ENCODE results near the gene IMP4.

The IMP4 gene

DNA sequence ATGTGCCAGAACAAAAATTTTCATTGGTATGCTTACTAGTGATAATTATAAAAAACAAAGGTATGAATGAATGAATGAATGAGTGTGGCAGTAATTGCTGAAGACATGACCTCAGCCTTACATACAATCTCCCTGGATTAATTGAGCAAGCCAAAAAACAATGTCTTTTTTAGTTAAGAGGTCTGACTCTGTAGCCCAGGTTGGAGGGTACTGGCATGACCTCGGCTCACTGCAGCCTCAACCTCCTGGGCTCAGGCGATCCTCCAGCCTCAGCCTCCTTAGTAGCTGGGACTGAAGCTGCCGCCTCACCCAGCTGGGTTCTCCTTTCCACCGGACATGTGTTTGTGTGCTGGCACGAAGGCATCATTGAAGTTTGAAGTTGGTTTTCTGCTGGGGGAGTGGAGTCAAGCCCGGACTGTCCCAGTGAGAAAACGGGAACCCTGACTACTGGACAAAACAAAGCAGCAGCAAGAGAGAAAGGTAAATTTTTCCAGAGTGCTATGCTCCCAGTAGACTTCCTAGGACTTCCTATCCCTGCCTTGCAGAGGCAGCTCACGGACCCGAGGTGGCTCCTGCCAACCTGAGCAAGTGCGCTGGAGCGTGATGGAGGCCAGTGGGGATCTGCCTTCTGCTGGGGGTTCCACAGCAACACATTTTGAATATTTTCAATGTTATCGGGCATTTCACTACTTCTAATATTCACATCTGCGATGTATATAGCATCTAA lies 6.4 kb upstream of the IMP4 start:
- in situ Hi-C loops (cut with MboI; ENCODE audit: low sequenced_read_pairs), result loop anchor here (10.0 kb wide), 1 partner anchor 402 kb away; no protein-coding TSS in a partner anchor

DNA sequence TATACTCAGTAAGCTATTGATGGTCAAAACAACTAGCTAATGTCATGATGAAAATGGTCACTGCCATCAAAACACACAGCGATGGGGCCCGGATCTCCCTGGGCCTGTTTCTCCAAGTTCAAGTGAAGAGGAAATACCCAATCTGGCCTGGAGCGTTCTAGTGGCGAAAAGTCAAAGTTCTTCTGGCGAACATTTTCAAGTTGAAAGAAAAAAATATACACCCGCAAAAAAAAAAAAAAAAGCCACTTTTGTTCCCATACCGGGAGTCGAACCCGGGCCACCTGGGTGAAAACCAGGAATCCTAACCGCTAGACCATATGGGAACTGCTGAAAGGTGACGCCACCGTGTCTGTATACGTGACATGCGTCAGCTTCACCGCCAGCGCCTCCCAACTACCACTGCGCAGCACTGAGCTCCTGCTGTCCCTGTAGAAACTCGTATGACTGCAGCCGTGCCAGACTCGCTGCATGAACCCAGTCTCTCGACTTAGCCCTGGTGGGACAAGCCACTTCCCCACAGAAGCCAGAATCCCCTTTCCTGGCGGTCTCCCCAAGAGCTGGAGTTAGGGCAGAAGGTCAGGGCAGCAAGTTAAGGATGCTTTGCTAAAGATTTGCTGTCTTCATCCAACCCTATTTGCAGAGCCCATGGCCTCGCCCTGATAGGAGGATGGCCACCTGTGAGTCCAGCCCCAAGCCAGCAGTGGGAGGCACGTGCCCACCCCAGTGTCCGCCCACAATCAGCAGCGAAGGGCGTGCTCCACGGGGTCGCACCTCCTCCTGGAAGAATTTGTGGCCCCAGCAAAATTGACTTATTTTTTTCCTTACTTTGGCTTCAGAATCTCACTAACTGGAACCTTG lies 5.6 kb upstream of the IMP4 start:
- in situ Hi-C loops (cut with MboI; ENCODE audit: low sequenced_read_pairs), result loop anchor here (10.0 kb wide), 1 partner anchor 402 kb away; no protein-coding TSS in a partner anchor

DNA sequence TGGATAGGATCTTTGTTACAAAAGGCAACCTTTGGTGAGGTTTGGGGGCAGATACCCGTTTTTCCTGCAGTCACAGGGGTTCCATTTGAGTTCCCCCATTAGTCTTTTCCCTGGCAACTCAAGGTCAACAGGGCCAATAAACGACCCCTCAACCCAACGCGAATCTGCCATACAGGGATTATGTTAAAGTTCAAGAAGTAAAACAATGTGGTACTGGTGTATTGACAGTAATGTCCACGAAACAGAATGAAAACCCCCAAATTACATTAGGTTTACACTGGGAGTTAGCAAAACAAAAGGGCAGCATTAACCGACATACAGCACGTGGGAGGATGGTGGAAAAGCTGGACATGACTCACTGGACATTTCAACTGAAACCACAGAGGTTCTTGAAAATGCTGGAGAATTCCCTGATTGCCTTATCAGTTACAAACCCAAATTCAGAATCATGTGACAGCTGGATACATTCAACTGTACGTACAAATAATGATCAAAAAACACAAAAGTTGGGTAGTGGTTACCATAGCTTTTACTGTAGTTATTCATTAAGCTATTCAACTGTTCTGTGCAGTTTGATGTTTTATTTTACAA lies 4.9 kb upstream of the IMP4 start:
- in situ Hi-C loops (cut with MboI; ENCODE audit: low sequenced_read_pairs), result loop anchor here (10.0 kb wide), 1 partner anchor 403 kb away; no protein-coding TSS in a partner anchor

DNA sequence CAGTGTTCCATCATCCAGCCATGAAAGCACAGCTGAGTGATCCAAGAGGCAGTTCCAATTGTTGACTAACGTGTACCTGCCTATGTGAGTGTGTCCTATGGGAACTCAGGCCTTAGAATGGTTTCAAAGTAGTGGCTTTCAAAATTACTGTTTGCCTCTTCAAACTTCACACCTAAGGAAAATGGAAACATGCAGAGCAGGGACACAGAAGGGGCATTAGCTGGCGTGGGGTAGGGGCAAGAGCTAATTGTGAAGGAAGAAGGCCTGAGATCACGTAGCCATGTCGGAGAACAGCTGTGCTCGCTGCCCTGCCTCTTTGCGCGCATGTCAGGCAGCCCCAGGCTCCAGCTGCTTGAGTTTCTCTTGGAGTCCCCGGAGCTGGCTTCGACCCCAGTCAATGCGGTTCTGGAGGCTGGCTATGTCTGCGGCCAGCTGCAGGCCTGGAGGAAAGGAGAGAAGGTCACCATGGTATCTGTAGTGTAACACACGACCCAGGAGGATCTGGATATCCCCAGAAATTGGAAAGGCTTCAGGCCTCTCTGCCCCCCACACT lies 3.8 kb upstream of the IMP4 start:
- in situ Hi-C loops (cut with MboI; ENCODE audit: low sequenced_read_pairs), result loop anchor here (10.0 kb wide), 1 partner anchor 404 kb away; no protein-coding TSS in a partner anchor

DNA sequence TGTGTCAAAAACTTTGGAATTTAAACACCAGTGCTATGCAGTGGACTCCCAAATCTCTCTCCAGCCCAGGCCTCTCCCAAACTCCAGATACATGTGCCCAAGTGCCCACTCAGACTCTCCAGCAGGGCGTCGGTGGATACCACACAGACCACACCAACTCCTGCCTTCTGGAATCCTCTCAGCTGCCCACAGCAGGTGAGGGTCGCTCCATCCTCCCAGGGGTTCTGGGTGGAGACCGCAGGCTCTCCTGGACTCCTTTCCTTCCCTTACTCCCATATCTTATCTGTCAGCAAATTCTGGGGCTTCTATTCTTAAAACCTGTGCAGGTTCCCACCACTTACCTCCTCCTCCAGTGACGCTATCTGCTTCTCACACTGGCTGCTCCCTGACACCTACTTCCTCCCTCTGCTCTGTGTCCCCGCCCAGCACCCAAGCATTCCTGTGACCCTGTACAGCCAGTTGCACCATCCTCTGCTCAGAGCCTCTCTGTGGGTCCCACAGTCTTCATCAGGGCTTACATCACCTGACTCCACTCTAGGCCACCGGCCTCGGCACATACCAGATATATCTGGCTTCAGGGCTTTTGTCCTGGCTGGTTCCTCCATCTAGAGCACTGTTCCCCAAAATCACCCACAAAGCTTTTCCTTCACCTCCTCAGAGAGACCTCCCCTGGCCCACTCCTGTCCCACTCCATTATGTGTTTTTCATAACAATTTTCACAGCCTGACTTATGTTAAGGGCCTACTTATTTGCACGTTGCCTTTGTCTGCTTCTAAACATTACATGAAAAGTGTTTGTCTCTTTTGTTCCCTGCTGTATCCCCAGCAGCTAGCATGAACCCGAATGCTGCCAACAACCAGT lies 2.6 kb upstream of the IMP4 start:
- in situ Hi-C loops (cut with MboI; ENCODE audit: low sequenced_read_pairs), result loop anchor here (10.0 kb wide), 1 partner anchor 405 kb away; no protein-coding TSS in a partner anchor

DNA sequence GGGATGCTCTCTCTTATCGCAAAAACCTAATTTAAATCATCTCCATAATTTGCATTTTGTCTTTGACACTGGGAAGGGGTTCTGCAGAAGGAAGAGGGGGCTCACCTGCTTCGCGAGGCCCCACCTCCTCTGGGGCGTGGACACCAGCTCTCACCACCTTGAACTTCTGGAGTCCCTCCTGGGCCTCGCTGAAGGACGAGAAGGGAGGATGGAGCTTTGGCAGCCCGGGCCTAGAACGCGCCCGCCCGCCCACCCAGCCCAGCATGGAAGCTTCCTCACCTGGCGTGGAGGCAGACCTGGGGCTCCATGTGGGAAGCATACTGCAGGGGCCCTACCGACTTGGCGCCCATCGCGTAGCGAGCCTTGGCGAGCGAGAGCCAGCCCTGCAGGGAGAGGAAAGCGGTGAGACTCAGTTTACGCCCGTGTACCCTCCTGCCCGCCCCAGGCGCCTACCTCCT lies 1.1 kb upstream of the IMP4 start:
- in situ Hi-C loops (cut with MboI; ENCODE audit: low sequenced_read_pairs), result no loop called here

DNA sequence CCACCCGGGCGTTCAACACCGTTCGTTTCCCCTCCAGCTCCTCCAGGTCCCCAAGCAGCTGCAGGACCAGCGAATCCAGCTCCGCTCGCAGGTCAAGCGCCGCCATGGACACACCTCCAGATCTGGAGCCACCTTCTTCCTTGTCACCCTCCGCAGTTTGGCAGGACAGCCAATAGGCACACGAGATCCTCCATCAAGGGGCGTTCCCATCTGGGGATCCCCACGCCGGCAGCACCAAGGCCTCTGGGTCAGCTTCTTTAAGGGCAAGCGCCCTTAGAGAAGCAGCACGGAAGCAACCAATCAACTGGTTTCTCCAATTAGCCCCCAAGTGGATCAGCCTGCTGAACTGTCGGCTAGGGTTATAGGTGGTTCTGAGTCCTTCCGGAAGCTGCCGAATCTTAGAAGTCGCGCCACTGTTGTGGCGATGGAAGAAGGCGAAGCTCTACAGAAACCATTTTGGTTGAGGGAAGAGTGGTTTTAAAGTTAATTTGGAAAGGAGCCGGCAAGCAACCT lies 621 bp upstream of the IMP4 start:
- in situ Hi-C loops (cut with MboI; ENCODE audit: low sequenced_read_pairs), result no loop called here

DNA sequence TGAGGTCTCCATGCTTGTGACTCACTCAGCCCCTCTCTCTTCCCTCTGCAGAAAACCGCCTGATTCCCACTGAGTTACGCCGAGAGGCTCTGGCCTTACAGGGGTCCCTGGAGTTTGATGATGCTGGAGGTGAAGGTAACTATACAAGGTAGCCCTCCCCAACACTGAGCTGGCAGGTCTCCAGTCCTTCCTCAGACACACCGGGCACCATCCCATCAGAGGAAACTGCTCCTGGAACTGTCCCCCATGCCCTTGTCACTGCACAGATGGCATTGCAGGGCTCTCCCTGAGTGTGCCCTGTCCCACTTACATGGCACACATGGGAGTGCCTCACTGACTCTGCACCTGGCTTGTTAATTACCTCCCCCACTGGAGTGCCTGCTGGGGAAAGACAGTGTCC lies 1.9 kb downstream of the IMP4 start:
- in situ Hi-C loops (cut with MboI; ENCODE audit: low sequenced_read_pairs), result no loop called here

DNA sequence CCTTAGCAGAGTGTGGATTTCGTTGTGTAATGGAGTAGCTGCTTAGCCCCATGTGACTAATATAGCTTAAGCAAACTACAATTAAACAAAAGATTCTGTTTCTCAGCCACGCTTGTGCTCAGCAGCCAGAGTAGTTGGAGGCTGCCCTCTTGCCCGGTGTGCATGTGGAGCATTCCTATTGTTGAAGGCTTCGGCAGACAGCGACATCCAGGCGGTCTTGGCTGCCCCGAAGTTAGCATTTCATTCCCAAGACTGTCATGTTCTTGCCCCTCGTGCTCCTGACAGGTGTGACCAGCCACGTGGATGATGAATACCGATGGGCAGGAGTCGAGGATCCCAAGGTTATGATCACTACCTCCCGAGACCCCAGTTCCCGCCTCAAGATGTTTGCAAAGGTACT lies 2.4 kb downstream of the IMP4 start:
- in situ Hi-C loops (cut with MboI; ENCODE audit: low sequenced_read_pairs), result no loop called here

DNA sequence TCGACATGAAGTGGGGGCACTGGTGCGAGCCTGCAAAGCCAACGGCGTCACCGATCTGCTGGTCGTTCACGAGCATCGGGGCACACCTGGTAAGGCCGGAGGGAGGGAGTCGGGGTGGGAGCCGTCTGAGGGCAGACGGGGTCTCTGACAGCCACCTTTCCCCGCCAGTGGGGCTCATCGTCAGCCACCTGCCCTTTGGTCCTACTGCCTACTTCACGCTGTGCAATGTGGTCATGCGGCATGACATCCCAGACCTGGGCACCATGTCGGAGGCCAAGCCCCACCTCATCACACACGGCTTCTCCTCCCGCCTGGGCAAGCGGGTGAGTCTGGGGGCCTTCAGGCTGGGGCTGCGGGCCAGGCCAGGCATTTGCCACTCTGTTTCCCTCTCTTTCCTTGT lies 2.9 kb downstream of the IMP4 start:
- in situ Hi-C loops (cut with MboI; ENCODE audit: low sequenced_read_pairs), result no loop called here

DNA sequence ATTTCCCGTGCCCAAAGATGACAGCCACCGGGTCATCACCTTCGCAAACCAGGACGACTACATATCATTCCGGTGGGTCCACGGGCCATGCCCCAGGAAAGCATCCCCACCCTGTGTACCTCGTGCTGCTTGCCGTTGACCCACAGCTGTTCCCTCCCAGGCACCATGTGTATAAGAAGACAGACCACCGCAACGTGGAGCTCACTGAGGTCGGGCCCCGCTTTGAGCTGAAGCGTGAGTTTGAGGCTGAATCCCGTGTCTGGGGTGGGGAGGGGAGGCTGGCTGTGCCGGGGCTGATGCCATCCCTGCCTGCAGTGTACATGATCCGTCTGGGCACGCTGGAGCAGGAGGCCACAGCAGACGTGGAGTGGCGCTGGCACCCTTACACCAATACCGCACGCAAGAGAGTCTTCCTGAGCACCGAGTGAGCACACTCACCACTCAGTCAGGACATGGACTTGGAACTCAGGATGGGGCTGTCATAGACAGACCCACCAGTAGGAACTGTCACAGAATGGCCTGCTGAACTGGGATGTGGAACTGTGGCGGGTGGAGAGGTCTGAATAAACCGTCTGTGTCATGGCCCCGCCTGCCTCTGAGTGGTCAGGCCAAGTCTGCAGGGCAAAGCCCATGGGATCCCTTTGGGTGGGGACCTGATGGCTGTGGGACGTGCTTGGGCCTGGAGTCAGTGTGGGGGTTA lies 3.5 kb downstream of the IMP4 start:
- in situ Hi-C loops (cut with MboI; ENCODE audit: low sequenced_read_pairs), result no loop called here

DNA sequence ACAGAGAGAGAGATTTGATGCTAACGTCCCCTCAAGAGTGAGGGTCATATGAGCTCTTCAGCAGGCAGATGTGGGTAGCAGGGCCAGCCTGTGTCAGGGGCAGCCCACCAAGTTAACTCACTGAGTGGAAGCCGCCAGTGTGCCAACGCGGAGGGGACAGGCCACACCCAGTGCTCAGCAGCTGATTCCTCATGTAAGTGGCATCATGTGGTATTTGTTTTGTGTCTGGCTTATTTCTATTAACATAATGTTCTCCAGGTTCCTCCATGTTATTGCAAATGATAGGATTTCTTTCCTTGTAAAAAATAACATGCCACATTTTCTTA lies 4.0 kb downstream of the IMP4 start:
- in situ Hi-C loops (cut with MboI; ENCODE audit: low sequenced_read_pairs), result no loop called here

DNA sequence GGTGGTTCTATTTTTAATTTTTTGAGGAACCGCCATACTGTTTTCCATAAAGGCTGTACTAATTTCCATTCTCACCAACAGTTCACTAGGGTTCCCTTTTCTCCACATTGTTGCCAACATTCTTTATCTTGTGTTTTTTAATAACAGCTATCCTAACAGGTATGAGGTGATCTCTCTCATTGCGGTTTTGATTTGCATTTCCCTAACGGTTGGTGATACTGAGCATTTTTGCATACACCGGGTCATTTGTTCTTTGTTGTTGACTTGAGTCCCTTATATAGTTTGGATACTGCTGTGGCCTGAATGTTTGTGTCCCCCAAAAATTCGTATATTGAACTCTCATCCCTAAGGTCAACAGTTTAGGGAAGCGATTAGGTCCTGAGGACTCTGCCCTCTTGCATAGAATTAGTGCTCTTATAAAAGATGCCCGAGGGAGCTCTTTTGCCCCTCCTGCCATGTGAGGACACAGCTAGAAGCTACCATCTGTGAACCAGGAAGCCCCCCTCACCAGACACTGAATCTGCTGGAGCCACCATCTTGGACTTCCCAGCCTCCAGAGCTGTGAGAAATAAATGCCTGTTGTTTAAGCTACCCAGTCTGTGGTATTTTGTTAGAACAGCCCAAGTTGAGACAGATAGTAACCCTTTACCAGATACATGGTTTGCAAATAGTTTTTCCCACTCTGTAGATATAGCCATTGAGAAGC lies 4.7 kb downstream of the IMP4 start:
- in situ Hi-C loops (cut with MboI; ENCODE audit: low sequenced_read_pairs), result no loop called here

DNA sequence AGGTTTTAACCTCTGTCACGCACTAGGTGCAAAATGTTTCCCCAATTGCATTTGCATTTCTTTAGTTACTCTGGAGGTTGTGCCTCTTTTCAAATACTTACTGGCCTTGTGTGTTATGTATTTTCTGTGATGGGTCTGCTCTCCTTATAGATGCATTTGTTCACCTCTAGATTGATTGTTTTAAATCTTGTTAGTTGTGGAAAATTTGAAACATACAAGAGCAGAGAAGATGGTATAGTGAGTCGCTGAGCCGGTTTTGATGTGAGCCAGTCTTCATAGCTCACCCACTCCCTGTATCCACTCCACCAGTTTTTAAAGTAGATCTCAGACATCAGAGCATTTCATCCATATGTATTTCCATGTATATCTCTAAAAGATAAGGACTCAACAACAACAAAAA lies 6.5 kb downstream of the IMP4 start:
- in situ Hi-C loops (cut with MboI; ENCODE audit: low sequenced_read_pairs), result no loop called here

DNA sequence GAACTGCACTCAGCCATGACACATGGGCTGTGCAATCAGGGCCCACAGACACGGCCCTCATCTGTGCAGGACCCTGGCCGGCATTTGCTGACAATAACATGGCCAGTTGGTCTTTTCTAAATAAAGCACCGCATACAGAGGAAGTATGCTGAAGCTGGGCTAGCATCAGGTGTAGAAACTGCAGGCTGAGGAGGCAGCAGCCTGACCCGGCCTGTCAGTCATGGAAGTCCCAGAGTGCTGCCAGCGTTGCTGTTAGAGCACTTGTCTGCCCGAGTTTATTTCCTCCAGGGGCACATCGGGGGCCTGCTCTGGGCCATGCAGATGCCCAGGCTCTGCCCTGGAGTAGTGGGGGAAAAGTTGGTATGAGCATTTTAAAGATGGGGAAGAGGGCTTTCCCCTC lies 9.0 kb downstream of the IMP4 start:
- in situ Hi-C loops (cut with MboI; ENCODE audit: low sequenced_read_pairs), result no loop called here

DNA sequence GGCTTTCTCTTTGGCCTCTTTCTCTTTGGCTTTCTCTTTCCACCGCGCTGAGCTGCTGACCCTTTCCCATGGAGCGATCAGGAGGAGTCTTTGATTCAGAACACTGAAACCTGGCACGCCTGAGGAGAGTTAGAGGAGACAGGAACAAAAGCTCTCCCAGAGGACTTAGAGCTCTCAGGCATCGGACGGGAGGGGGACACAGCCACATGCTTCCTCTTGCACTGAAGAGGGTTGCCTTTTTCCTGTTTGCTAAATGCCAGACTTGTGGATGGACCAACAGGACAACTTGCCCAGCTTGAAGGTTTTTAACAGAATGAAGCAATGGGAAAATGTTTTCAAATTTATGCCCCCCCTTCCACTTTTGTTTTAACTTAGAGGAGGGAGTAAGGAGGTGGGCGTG lies 9.5 kb downstream of the IMP4 start:
- in situ Hi-C loops (cut with MboI; ENCODE audit: low sequenced_read_pairs), result no loop called here

DNA sequence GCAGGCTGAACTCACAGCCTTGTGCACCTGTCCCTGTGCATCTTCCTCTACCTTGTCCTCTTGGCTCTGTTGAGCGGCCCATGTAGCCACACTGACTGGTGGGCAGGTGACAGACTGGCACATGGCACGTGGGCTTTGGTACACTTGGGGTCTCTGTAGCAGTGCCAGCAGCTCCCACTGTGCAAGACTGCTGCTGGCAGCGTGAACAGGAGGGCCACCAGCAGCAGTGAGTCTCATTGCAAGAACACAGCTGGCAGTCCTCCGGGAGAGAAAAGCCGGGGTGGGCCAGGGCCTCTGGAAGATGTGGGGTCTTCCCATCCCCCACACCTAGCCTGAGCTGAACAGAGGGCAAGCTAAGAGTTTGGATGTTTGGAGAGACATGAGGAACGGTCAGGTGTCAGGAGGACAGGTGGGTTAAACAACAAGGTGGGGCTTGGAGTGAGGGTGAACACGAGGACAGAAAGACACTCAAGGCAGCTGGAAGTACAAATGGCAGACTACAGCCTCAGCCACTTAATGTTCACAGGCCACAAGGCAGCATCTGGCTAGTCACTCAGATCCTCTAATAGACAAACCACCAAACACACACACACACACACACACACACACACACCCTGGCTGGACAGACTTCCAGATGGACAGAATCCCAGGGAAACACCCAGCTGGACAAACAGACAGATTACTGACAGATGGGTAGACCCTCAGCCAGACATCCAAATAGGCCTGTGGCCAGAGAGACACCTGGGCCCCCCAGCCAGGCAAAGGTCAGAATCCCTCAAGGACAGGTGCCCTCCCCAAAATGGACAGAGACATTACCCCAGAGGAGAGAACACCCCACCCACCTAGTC lies 10.8 kb downstream of the IMP4 start:
- in situ Hi-C loops (cut with MboI; ENCODE audit: low sequenced_read_pairs), result no loop called here

DNA sequence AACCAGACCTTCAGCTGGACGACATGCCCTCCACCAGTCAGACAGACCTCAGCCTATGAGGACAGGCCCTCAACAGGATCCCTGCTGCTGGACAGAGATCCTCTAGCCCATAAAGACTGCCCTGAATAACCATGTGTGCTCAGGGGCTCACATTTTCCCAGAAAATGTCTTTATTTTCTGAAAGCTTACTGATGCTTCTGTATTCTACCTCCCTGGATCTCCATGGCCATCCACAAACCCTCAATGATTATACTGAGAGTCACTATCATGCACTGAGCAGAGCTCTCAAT lies 11.4 kb downstream of the IMP4 start:
- in situ Hi-C loops (cut with MboI; ENCODE audit: low sequenced_read_pairs), result no loop called here
